Rectal smooth muscle tissue (tissue), 1 donor: Measurements from ENCODE around the gene TMEM97.

Source experiments
- H3K27ac ChIP-seq: one replicate; pipeline ENCODE4 v1.7.0; 2013; ENCODE audit warnings: low read depth, low read length, inconsistent platforms
- H3K27me3 ChIP-seq: one replicate; pipeline ENCODE4 v1.7.0; 2013; ENCODE audit warnings: low read length; ENCODE audit not compliant: control insufficient read depth, insufficient read depth
- H3K36me3 ChIP-seq: one replicate; pipeline ENCODE4 v1.7.0; 2013; ENCODE audit warnings: low read length; ENCODE audit not compliant: control insufficient read depth, insufficient read depth
- H3K4me1 ChIP-seq: one replicate; pipeline ENCODE4 v1.7.0; 2013; ENCODE audit warnings: low read length; ENCODE audit not compliant: control insufficient read depth, insufficient read depth
- H3K4me3 ChIP-seq: one replicate; pipeline ENCODE4 v1.7.0; 2013; ENCODE audit warnings: low read length
- H3K9ac ChIP-seq: one replicate; pipeline ENCODE4 v1.7.0; 2013; ENCODE audit warnings: low read length

The TMEM97 gene

DNA sequence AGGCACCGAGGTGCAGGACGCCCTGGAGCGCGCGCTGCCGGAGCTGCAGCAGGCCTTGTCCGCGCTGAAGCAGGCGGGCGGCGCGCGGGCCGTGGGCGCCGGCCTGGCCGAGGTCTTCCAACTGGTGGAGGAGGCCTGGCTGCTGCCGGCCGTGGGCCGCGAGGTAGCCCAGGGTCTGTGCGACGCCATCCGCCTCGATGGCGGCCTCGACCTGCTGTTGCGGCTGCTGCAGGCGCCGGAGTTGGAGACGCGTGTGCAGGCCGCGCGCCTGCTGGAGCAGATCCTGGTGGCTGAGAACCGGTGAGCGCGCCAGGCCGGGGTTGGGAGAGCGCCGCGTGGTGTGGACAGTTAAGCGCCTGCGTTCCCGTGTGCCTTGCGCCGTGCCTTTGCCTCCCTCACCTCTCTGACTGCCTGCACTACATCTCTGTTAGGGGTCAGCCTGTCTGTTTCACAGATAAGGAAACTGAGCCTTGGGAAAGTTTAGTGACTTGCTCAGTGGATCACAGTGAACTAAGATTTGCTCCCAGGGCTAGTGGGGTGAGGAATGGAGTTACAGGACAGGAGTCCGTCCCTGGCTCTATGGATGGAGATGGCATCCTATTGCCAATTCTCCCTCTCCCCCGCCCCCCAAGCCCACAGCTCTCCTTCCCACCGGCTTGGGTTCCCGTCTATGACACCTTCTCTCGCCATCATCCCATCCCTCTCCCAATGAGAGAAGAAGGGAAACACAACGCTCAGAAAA is 53.4 kb downstream of the TMEM97 start:
- Histone ChIP-seq H3K9ac (no peak overlapping the region), H3K27me3 (no peaks in the 10 kb centered on the region), H3K4me3 (peak overlapping the region; percentile 81), H3K4me1 (peaks cover 6% of the 10 kb centered on the region), H3K36me3 (no peaks in the 10 kb centered on the region), H3K27ac (peak overlapping the region; percentile 38)

DNA sequence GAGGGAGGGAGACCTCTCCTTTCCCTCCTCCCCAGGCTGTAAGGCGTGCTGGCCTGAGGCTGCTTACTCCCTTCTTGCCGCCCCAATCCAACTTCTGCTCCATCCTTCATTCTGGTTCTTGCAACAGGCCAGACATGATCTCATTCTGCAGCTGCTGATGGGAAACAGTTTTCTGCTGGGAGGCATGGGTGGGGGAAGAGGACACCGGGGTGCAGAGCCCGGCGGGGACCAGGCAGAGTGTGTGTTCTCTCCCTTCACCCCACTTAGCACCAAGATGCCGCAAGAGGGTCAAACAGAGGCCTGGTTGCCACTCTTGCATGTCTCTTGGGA is 53.9 kb downstream of the TMEM97 start:
- no peak overlapping the region for H3K27ac ChIP-seq
- H3K4me3 ChIP-seq = peak overlapping the region; percentile 81

More for the DNA sequence above, 53.9 kb downstream of the TMEM97 start:
- H3K4me1 ChIP-seq = peaks cover 6% of the 10 kb centered on the region
- no peaks in the 10 kb centered on the region for H3K36me3 ChIP-seq
- no peaks in the 10 kb centered on the region for H3K27me3 ChIP-seq
- no peak overlapping the region for H3K9ac ChIP-seq
